ENCODE data around the gene RHD. TPM values are rescaled to one million over a fixed set of nuclear protein-coding genes. Genes with fewer than 3 reads are reported as not detected.
A peak's percentile ranks its signal among the peaks of the same experiment; 100 is the strongest.
"Not testable (repeated sequence)": the region's sequence is repeated elsewhere in the genome, so short reads cannot be mapped to it uniquely, and the experiment has no call there.

RHD gene
- total RNA-seq, 1 donor from 2014 or later: 0.13 TPM

DNA sequence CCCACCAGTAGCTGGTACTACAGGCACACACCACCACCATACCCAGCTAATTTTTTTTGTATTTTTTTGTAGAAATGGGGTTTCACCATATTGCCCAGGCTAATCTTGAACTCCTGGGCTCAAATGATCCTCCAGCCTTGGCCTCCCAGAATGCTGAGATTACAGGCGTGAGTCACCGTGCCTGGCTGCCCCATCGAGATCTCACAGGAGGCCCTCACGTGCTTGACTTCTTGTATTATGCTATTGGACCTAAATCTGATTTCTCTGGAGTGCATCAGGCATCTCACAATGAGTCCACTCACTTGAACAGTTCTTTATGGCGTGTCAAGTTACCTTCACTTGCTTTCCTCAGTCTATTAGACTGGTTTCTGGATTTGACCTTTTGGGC, 15.7 kb upstream of the RHD start:
- no peak for DNase-seq (ENCODE audit: low read depth in 2 of 2)

DNA sequence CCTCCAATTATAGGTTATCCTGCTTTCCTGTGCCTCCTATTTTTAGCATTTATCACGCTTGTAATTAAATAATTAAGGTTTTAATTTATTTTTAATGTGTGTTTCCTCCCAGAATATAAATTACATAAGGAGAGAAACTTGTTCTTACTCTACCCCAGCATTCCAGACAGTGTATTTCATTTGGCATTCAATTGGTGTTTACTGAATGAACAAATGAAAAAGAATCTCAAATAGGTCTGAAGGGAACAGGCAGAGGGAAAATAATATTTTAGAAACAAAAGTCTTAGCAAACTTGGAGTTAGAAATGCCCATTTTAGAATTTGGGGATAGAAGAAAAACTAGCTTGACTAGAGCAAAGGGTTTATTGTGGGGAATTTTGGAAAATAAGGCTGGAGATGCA, 15.1 kb upstream of the RHD start:
- DNase-seq (ENCODE audit: low read depth in 2 of 2): no peak

DNA sequence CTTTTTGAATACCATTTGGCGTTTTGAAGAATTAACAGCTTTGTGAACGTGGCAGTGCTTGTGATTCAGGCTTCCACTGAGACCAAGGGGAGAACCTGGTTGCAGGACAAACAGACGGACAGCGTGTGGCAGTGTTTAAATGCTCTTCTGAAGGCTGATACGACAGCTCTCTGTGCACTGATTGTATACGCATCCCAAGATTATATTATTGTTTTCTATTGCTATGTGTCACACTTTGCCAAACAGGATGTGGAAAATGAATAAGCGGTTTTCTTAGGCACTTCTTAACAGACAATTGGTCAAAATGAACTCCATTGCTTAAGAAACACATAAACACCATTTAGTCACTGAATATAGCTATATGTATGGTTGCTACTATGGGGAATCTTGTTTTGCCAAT, 12.5 kb upstream of the RHD start:
- peak; percentile 25 to 71 for DNase-seq (ENCODE audit: low read depth in 2 of 2)

- DNase-seq (ENCODE audit: low read depth in 2 of 2): not testable (repeated sequence)
These were observed 12.0 kb upstream of the RHD start for GRCh38 chr1:25260336-25260735.

DNA sequence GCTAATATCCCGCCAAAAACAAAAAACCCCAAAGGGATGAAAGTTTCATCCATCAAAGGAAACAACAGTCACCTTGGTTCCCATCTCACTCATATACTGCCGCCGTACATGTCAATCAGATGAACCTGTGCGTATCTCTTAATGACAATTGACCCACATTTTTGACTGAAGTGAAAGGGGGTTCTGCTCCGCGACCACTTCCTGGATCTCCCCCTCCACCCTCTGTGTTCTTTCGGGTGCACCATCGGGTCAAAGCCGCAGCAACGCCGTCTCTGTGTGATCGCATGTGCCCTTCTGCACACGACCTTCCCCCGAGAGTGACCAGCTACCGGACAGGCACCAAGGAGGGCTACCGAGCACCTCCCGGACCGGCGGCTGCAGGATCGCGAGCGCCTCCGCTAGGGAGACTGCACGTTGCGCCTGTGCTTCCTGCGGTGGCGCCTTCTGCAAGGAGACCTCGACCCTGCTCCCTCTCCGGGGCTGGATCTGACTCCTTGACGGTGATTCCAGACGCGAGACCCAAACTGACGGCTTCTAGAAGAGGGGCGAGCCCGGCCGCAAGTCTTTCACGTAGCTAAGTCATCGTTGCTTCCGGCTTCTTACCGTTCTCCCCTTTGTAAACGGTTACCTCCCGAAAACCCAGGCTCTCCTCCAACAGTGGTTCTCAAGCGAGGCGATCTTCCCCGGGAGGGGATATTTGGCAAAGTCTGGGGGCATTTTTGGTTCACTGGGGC, 5.6 kb upstream of the RHD start:
- DNase-seq (ENCODE audit: low read depth in 2 of 2): not testable (repeated sequence)

- peak in 1 of 2 donors; percentile 28 for DNase-seq (ENCODE audit: low read depth in 2 of 2)
These were observed 4.8 kb upstream of the RHD start for GRCh38 chr1:25267288-25268142.

DNA sequence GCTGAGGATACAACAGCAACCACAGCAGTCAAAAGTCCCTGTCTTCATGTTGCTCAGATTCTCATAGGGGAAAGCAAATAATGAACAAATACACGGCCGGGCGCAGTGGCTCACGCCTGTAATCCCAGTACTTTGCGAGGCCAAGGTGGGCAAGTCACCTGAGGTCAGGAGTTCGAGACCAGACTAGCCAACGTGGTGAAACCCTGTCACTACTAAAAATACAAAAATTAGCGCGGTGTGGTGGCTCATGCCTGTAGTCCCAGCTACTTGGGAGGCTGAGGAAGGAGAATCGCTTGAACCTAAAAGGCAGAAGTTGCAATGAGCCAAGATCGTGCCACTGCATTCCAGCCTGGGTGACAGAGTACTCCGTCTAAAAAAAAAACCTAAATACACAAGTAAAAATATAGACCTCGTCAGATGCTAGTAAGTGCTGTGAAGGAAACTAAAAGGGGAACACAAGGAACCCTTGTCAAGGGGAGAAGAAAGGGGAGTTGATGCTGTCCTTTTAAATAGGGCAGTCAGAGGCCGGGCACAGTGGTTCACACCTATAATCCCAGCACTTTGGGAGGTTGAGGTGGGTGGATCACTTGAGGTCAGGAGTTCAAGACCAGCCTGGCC, 4.1 kb upstream of the RHD start:
- not testable (repeated sequence) for DNase-seq (ENCODE audit: low read depth in 2 of 2)

DNA sequence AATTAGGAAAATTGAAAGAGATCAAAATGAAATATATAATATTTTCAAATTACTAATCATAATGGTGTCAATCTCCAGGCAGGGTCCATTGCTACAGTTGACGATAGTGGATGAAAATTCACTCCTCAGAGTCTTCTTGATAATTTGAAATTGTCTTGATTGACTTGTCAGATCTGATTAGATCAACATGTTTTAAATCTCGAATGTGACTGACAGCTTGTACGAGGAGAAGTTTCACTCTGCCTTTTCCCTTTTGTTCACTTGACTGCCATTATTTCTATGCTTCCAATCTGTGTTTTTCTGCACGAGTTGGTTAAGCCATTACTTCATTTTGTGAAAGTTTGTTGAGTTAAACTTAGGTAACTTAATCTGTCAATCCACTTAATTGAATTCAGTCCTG, 3.3 kb downstream of the RHD start:
- not testable (repeated sequence) for DNase-seq (ENCODE audit: low read depth in 2 of 2)

DNA sequence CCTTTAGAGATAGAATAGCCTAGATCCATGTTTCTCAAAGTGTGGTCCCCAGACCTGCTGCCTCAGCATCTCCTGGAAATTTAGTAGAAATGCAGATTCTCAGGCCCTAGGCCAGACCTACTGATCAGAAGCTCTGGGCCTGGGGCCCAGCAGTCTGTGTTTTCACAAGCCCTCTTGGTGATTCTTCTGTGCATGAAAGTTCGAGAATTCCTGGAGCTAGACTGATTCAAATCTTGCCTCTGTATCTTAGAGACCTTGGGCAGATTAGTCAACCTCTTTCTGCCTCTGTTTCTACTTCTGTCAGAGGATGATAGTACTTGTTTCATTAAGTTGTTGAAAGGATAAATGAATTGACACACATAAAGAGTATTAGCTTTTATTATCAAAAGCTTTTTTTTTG, 5.0 kb downstream of the RHD start:
- DNase-seq (ENCODE audit: low read depth in 2 of 2): not testable (repeated sequence)

DNA sequence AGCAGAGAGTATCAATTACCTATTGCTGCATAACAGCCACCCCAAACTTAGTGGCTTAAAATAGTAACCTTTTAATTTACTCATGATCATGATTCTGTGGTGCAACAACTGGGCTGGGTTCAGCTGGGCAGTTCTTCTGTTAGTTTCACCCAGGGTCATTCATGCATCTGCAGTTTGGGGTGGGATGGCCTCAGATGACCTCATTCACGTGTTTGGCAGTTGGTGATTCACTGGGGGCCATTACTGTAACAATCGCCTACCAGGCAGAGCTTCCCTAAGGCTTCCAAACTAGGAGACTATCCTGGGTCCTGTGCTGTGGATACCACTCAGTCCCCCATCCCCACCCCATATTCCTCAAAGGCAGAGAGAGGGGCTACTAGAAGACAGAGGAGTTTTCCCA, 6.0 kb downstream of the RHD start:
- not testable (repeated sequence) for DNase-seq (ENCODE audit: low read depth in 2 of 2)

DNA sequence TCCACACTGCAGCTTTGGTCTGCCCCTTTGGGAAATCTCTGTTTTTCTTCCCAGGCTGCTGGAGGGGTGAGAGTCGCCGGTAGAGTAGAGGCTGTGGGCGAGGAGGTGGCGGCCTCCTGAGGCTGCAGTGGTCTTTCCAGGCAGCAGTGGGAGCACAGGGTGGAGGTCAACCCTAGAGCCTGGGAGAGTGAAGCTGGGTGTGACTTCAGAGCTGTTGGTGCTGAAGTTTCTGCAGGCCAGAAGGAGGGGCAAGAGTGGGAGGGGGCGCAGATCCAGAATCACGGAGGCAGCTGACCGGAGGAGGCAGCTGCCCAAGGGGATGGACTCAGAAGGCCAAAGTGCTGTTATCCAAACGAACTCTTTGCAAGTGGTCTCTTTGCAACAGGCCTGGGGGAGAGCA, 6.5 kb downstream of the RHD start:
- DNase-seq (ENCODE audit: low read depth in 2 of 2): not testable (repeated sequence)

DNA sequence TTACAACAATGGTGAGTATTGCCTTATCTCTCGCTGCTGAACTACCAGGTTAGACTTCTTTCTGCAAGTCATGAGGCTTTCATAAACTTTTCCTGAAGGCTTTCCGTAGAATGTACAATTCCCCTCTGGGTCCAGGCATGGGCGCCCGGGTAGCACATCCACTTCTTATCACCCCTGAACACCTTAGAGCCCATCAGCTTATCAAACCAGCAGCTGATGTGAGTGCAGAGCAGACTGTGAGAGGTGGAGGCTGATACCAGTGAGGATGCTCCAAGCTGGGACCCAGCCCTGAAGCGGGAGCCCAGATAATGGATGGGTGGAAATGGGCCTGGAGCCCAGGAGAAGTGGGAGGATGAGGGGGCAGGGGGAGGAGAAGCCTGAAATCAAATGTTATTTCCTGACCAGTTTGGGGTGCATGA, 7.4 kb downstream of the RHD start:
- not testable (repeated sequence) for DNase-seq (ENCODE audit: low read depth in 2 of 2)

DNA sequence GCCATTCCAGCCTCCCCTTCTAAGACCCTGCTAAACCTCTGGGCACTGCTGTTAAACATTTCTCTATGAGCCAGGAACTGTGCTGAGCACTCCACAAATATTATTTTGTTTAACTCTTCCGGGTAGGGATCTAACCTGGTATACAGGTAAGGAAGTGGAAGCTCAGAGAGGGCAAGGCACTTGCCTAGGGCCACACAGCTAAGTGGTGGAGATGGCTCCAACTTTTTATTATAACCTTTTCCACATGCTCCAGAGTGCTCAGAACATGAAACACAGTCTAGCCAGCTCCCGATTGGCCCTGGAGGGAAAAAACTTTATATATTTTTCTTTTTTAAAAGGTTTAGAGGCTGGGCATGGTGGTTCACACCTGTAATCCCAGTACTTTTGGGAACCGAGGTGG, 13.6 kb downstream of the RHD start:
- not testable (repeated sequence) for DNase-seq (ENCODE audit: low read depth in 2 of 2)

GRCh38 chr1:25287164-25287563, 14.9 kb downstream of the RHD start:
- not testable (repeated sequence) for DNase-seq (ENCODE audit: low read depth in 2 of 2)

DNA sequence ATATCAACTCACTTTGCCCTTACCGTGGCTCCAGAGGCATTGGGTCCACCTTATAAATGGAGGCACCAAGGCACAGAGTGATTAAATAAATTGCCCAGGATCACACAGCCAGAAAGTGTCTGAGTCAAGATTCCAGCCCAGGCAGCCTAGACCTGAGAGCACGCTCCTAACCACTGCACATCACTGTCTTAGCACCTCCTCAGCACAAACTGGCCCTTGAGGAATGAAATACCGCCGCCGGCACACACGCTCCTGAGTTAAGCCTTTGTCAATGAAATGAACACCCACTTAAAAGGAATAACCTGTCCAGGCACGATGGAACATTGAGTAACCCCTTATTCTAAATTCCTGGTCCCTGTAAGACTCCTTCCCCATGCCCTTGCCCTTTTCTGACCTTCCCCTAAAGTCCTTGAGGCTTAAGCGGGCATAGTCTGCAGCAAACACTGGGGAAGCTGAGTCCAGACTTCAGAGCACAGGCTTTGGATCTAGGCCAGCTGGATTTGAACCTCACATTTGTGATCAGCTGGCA, 16.3 kb downstream of the RHD start:
- not testable (repeated sequence) for DNase-seq (ENCODE audit: low read depth in 2 of 2)

DNA sequence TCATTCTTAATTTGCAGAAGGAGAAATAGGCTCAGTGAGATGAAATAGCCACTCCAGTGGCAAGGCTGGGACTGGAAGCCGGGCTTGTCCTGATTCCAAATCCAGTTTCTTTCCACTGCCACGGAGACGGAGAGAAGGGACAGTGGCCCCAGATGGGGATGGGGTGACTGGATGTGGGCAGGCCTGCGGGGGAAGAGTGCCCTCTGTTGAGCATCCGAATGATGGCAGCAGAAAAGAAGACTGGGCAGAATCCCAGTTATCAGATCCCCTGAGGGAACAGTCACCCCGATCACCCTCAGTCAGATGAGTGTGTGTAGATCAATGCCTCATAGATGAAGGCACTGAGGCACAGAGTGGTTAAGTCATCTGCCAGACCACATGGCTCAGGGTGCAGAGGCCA, 17.7 kb downstream of the RHD start:
- DNase-seq (ENCODE audit: low read depth in 2 of 2): not testable (repeated sequence)

DNA sequence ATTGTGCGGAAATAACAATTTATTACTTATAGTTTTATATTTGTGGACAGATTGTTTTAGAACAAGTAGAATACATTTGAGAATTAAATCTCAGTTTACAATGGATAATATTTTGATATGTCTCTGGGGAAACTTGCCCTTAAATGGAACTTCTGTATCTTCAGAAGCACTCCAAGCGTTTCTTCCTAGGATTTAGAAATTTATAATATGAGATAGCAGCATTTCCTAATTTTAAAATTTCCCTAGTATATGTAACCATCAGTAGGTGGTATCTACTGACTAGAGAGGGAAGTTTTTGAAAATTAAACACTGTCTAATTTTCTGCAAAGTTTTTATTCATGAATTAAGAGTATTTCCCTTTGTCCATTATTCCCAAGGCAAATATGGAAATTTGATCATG, 21.1 kb downstream of the RHD start:
- DNase-seq (ENCODE audit: low read depth in 2 of 2): not testable (repeated sequence)

DNA sequence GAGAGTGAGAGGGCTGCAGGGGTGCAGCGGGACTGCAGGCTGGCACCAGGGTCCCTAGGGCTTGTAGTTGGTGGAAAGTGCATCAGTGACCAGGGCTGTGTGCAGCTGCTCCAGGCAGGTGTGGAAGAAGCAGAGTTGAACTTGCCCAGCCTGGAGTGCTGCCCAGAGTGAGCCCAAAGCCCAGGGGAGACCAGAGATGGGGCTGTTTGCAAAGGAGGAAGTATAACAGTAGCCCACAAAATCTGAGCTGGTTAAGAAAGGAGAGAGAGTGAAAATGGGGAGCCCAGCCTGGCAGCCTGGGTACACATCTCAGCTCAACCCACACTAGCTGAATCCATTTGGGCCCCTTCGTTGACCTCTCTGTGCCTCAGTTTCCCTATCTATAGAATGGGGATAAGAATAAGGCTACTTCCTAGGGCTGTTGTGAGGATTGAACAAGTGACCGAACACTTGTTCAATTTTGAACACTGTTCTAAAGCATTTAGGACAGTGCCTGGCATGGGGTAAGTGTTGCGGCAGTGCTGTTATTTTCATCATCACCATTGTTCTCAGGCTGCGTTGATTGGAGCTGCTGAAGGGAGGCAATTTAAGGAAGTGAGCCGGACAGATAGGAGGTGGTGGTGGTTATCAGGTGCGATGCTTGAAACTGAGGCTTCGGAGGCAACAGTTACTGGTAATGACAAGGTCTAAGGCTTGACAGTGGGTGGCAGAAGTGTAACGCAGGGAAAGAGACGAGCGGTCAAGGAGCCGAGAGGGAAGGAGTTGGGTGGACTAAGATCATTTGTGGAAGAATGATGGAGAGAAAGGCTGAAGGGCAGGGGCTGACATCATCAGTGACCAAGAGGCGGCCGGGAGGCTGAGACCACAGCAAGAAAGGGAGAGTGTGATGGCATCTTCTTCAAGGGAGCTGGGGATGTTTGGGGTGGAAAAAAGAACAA, 22.8 kb downstream of the RHD start:
- DNase-seq (ENCODE audit: low read depth in 2 of 2): not testable (repeated sequence)

DNA sequence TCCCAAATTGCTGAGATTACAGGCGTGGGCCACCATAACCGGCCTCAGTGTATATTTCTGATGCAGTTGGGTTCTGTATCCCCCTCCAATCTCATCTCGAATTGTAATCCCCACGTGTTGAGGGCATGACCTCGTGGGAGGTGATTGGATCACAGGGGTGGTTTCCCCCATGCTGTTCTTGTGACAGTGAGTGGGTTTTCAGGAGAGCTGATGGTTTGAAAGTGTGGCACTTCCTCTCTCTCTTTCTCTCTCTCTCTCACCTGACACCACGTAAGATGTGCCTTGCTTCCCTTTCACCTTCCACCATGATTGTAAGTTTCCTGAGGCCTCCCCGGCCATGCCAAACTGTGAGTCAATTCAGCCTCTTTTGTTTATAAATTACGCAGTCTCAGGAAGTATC, 24.2 kb downstream of the RHD start:
- not testable (repeated sequence) for DNase-seq (ENCODE audit: low read depth in 2 of 2)

- not testable (repeated sequence) for DNase-seq (ENCODE audit: low read depth in 2 of 2)
These were observed 28.4 kb downstream of the RHD start for GRCh38 chr1:25300729-25301128.

DNA sequence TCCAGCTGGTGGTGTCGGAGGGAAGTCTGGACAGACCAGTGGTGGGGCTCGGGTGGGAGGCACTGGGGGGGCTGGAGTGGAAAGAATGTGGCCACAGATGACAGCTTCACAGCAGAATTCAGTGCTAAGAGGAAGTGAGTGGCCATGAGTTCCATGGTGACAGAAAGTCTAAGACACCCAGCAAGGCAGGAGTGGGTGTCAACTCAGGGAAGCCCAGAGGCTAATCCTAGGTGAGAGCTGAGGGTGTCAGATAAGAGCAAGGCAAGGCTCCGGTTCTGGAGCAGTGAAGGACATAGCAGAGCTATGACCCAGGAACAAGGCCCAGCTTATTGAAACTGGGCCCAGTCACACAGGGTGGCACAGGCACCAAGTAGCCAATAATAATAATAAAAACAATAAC, 30.0 kb downstream of the RHD start:
- not testable (repeated sequence) for DNase-seq (ENCODE audit: low read depth in 2 of 2)

Data from dermis microvascular lymphatic vessel endothelial cell (primary cell).